GM18499 (cell line): Measurements from ENCODE around the gene TIPARP.
"Not testable (repeated sequence)": the region's sequence is repeated elsewhere in the genome, so short reads cannot be mapped to it uniquely, and the experiment has no call there.

Experiments used
- ATAC-seq: cut with Tn5 transposase; IDR thresholded peaks from one replicate; pipeline ENCODE4 v1.9.1; 2021; ENCODE audit warnings: moderate number of reproducible peaks; ENCODE audit not compliant: insufficient read depth, unreplicated experiment

TIPARP gene

GRCh38 chr3:156737049-156737448, 62.7 kb downstream of the TIPARP start:
- not testable (repeated sequence) for ATAC-seq

GRCh38 chr3:156738251-156738650, 63.9 kb downstream of the TIPARP start:
- ATAC-seq, result no peak

DNA sequence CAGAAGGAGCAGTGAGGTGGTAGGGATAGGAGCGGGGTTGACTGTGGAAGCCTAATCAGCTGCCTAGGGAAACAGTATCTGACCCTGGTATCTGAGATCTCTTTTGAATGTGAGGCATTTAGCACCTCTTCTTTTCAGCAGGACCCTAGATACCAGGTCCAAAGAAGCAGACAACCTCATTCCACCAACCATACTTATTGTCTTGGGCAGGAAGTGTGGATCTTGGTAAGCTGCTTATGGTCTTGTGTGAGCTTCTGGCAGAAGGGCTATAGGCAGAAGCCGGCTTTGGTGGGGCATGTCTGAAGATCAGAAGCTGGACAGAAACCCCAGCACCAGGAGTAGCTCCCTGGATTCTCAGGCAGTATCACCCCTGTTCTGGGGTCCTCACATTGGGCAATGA, 65.6 kb downstream of the TIPARP start:
- no peak for ATAC-seq

- not testable (repeated sequence) for ATAC-seq
Observed at GRCh38 chr3:156740581-156740980, 66.2 kb downstream of the TIPARP start.

- no peak for ATAC-seq
Observed at GRCh38 chr3:156741935-156742334, 67.5 kb downstream of the TIPARP start.

GRCh38 chr3:156742401-156742800, 68.0 kb downstream of the TIPARP start:
- no peak for ATAC-seq

- no peak for ATAC-seq
Observed at GRCh38 chr3:156743859-156744258, 69.5 kb downstream of the TIPARP start.

GRCh38 chr3:156744631-156745030, 70.2 kb downstream of the TIPARP start:
- no peak for ATAC-seq

- no peak for ATAC-seq
Observed at GRCh38 chr3:156745766-156746165, 71.4 kb downstream of the TIPARP start.

DNA sequence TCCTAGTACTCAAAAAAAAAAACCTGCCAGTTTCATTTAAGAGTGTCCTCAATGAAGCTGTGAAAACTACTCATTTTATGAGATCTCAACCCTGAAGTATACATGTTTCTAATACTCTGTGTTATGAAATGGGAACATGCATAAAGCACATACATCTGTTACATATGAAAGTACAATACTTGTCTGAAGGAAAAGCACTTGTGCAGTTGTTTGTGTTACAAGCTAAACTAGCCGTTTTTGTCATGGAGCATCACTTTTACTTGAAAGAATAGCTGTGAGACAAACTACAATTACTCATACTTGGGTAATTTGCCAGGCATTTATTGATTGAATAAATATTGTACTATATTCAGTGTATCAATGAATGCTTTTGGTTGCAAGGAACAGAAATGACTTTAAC, 72.7 kb downstream of the TIPARP start:
- no peak for ATAC-seq

- no peak for ATAC-seq
Observed at GRCh38 chr3:156749244-156749643, 74.9 kb downstream of the TIPARP start.

DNA sequence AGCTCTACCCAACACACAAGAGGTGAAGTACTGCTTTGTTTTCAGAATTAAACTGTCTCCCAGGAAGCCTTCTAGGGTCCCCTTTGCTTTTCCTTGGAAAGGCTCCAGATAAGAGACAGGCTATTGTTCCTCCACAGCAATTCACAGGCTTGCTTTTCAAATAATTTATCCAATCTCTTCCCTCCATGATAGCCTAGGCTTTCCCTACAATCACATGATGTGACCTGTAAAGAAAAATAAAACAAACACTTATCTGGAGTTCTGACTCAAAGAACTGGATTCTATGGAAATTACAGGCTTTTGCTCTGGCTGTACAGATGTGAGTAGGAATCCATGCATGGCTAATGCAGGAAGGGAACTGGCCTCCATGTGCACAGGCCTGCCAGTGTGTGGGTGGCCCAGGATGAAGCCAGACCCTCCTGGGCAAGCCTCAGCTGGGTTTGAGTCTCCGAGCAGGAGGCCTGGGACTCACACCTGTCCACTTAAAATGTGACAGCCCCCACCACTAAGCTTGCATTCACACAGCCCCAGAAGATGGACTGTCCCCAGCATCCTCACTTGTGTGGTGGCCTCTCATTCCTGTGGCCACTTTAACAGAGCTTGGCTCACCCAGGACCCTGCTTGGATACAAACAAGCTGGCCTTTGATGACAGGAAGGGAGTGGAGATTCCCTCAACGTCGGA, 75.9 kb downstream of the TIPARP start:
- no peak for ATAC-seq

DNA sequence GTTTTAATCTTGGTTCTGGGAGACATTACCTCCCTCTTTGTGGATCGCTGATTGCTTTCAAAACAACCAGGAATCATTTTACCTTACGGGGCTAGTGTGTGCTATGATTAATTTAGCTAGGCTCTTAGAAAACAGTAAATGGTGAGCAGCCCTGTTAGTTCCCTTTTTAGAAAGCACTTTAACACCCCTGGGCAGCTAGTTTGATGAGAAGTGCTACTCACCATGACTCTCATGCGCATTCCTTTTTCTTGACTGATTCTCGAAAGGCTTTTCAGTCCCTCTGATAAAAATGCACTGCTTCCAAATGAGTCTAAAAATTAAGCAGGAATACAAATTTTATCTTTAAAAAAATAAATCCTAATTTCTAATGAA, 76.5 kb downstream of the TIPARP start:
- no peak for ATAC-seq

GRCh38 chr3:156751461-156752025, 77.2 kb downstream of the TIPARP start:
- ATAC-seq, result no peak
